PC-3 (cell line): ENCODE measurements around the gene TLE5. TPM values are rescaled to one million over a fixed set of nuclear protein-coding genes. Genes with fewer than 3 reads are reported as not detected.

ENCODE experiments used
- ATAC-seq: fragments of 200-7000 bp; cut with Tn5 transposase; 2 replicates; pipeline ENCODE4 v1.9.1; 2020; ENCODE audit warnings: mild to moderate bottlenecking, moderate library complexity
- BruUV-seq: library from RNA; stranded (reverse); fragments of 400-500 nt; replicated peaks from 2 replicates; lab custom pipeline; 2021; lab: Mats Ljungman, UMichigan
- CTCF ChIA-PET: fragments of 300-600 bp; sonication (Branson Sonifier 250); formaldehyde crosslinking; loops from one replicate; lab custom pipeline; 2022; ENCODE audit warnings: antibody characterized with exemption; lab: Charles Lee
- POLR2A ChIA-PET: fragments of 300-600 bp; sonication (Branson Sonifier 250); formaldehyde crosslinking; loops from one replicate; lab custom pipeline; 2022; ENCODE audit warnings: antibody characterized with exemption; ENCODE audit not compliant: unreplicated experiment; lab: Charles Lee
- DNase-seq: peaks from one replicate; pipeline ENCODE4 v3.0.0-alpha.2; 2015
- H2AFZ ChIP-seq: fragments of 300-600 bp; sonication (generic); 2 replicates; pipeline ENCODE4 v1.6.0; 2016; ENCODE audit warnings: antibody characterized with exemption, low read length
- H3F3A ChIP-seq: fragments of 300-600 bp; sonication (generic); one replicate; pipeline ENCODE4 v1.6.0; 2017; ENCODE audit warnings: antibody characterized with exemption, low read length, control low read depth, mild to moderate bottlenecking; ENCODE audit not compliant: unreplicated experiment
- H3K27ac ChIP-seq: fragments of 300-600 bp; sonication (generic); 2 replicates; pipeline ENCODE4 v1.5.1; 2016; ENCODE audit warnings: mild to moderate bottlenecking, low read length
- H3K27me3 ChIP-seq: fragments of 300-600 bp; sonication (generic); 2 replicates; pipeline ENCODE4 v1.6.1; 2016; ENCODE audit warnings: low read length, mixed read lengths
- H3K36me3 ChIP-seq: fragments of 300-600 bp; sonication (generic); 2 replicates; pipeline ENCODE4 v1.6.1; 2016; ENCODE audit warnings: low read depth, mixed run types, low read length, mixed read lengths
- H3K4me1 ChIP-seq: fragments of 300-600 bp; sonication (generic); 2 replicates; pipeline ENCODE4 v1.5.1; 2016; ENCODE audit warnings: low read length; ENCODE audit not compliant: insufficient read depth
- H3K4me2 ChIP-seq: fragments of 300-600 bp; sonication (generic); 2 replicates; pipeline ENCODE4 v1.6.0; 2016; ENCODE audit warnings: low read length
- H3K4me3 ChIP-seq: fragments of 300-600 bp; sonication (generic); 2 replicates; pipeline ENCODE4 v1.5.1; 2016; ENCODE audit warnings: mild to moderate bottlenecking, low read length, mixed read lengths
- H3K79me2 ChIP-seq: fragments of 300-600 bp; sonication (generic); 2 replicates; pipeline ENCODE4 v1.6.1; 2017; ENCODE audit warnings: low read length, mixed read lengths
- H3K9ac ChIP-seq: fragments of 300-600 bp; sonication (generic); 2 replicates; pipeline ENCODE4 v1.6.0; 2016; ENCODE audit warnings: mild to moderate bottlenecking, low read length
- H3K9me2 ChIP-seq: fragments of 300-600 bp; sonication (generic); replicated peaks from 2 replicates; pipeline ENCODE4 v1.6.1; 2016; ENCODE audit warnings: mixed run types, low read length, mixed read lengths
- H3K9me3 ChIP-seq: fragments of 300-600 bp; sonication (generic); 2 replicates; pipeline ENCODE4 v1.6.1; 2016; ENCODE audit warnings: low read length, mixed read lengths
- H4K20me1 ChIP-seq: fragments of 300-600 bp; sonication (generic); 2 replicates; pipeline ENCODE4 v1.6.1; 2016; ENCODE audit warnings: low read length, mixed read lengths
- CTCF ChIP-seq: fragments of 300-600 bp; sonication (generic); conservative IDR thresholded peaks from 2 replicates; pipeline ENCODE4 v1.5.1; 2017; ENCODE audit warnings: antibody characterized with exemption, low read depth, mild to moderate bottlenecking, low read length
- EZH2 ChIP-seq: fragments of 300-600 bp; sonication (generic); IDR thresholded peaks from one replicate; pipeline ENCODE4 v1.6.1; 2017; ENCODE audit warnings: antibody characterized with exemption, mild to moderate bottlenecking, low read length; ENCODE audit not compliant: unreplicated experiment
- EZH2phosphoT487 ChIP-seq: fragments of 300-600 bp; sonication (generic); IDR thresholded peaks from 2 replicates; pipeline ENCODE4 v1.6.1; 2018; ENCODE audit warnings: mild to moderate bottlenecking, antibody characterized with exemption, low read length, borderline replicate concordance
- intact Hi-C: fragments of 100-400 bp; cut with micrococcal nuclease; formaldehyde crosslinking; loops from 2 replicates; pipeline ENCODE4 v1.9.0; 2023
- total RNA-seq: library from RNA; depleted of rRNA; stranded (reverse); fragments of >200 nt; gene quantifications from 2 replicates; pipeline ENCODE4 v1.2.3, GENCODE V29; 2014

TLE5 gene
- total RNA-seq, 1 experiment from 2014 or later, result 351 TPM

GRCh38 chr19:3041327-3041726 lies 21.0 kb downstream of the TLE5 start:
- no peaks in the 10 kb centered on the region for H3K36me3 ChIP-seq
- no peak for DNase-seq
- no peak for TF ChIP-seq EZH2
- TF ChIP-seq CTCF, result no peak
- no peak for TF ChIP-seq EZH2phosphoT487
- no peaks in the 10 kb centered on the region for H3K9me3 ChIP-seq
- no peak overlapping the region for H3K4me3 ChIP-seq
- no peaks in the 10 kb centered on the region for H3K79me2 ChIP-seq
- no peaks in the 10 kb centered on the region for H3F3A ChIP-seq
- intact Hi-C loops, result no loop called here
- no peak overlapping the region for H3K9ac ChIP-seq
- H4K20me1 ChIP-seq, result no peaks in the 10 kb centered on the region
- POLR2A ChIA-PET, result no interaction called here
- H2AFZ ChIP-seq, result no peak overlapping the region
- CTCF ChIA-PET, result no interaction called here
- H3K9me2 ChIP-seq, result no peaks in the 10 kb centered on the region
- H3K4me2 ChIP-seq, result no peak overlapping the region
- peaks cover 4% of the 10 kb centered on the region; the same call in 1 of the 2 replicates for H3K4me1 ChIP-seq
- no TSS peak for BruUV-seq
- no peaks in the 10 kb centered on the region for H3K27me3 ChIP-seq
- ATAC-seq, result no peak
- no peak overlapping the region for H3K27ac ChIP-seq

- ChIA-PET CTCF (no interaction called here), POLR2A (no interaction called here)
- no peak overlapping the region for H3K27ac ChIP-seq
- H3K4me3 ChIP-seq, result no peak overlapping the region
- no peaks in the 10 kb centered on the region for H3K79me2 ChIP-seq
- no peaks in the 10 kb centered on the region for H4K20me1 ChIP-seq
- no TSS peak for BruUV-seq
- no peak overlapping the region for H3K4me2 ChIP-seq
- H3K9ac ChIP-seq, result no peak overlapping the region
- DNase-seq, result no peak
- H3K9me3 ChIP-seq, result no peaks in the 10 kb centered on the region
- no peaks in the 10 kb centered on the region for H3K36me3 ChIP-seq
- H3K4me1 ChIP-seq, result peaks cover 11% of the 10 kb centered on the region
- no peak overlapping the region for H2AFZ ChIP-seq
- intact Hi-C loops, result no loop called here
- no peaks in the 10 kb centered on the region for H3K27me3 ChIP-seq
- no peaks in the 10 kb centered on the region for H3F3A ChIP-seq
- H3K9me2 ChIP-seq, result no peaks in the 10 kb centered on the region
- no peak for TF ChIP-seq EZH2
- TF ChIP-seq EZH2phosphoT487, result no peak
- TF ChIP-seq CTCF, result no peak
- no peak for ATAC-seq
Observed at GRCh38 chr19:3039641-3040077, 22.6 kb downstream of the TLE5 start.

GRCh38 chr19:3039125-3039524 lies 23.2 kb downstream of the TLE5 start:
- Histone ChIP-seq H3K9me3 (no peaks in the 10 kb centered on the region), H3K4me2 (no peak overlapping the region), H2AFZ (no peak overlapping the region), H3K36me3 (no peaks in the 10 kb centered on the region), H3F3A (no peaks in the 10 kb centered on the region), H3K79me2 (no peaks in the 10 kb centered on the region), H3K4me3 (no peak overlapping the region), H3K27me3 (no peaks in the 10 kb centered on the region), H3K27ac (no peak overlapping the region), H3K9me2 (no peaks in the 10 kb centered on the region), H4K20me1 (no peaks in the 10 kb centered on the region), H3K9ac (no peak overlapping the region), H3K4me1 (peaks cover 13% of the 10 kb centered on the region)
- no peak for DNase-seq
- TF ChIP-seq EZH2 (no peak), EZH2phosphoT487 (no peak), CTCF (no peak)
- no TSS peak for BruUV-seq
- ChIA-PET CTCF (no interaction called here), POLR2A (no interaction called here)
- intact Hi-C loops, result no loop called here
- ATAC-seq, result no peak
